SK-N-MC (cell line): ENCODE data around the gene TTC16.

Experiments
- EZH2 ChIP-seq: fragments of 200-600 bp; sonication (generic); IDR thresholded peaks from one replicate; pipeline ENCODE4 v1.6.1; 2017; ENCODE audit warnings: antibody characterized with exemption
- POLR2AphosphoS5 ChIP-seq: IDR thresholded peaks from 2 replicates; pipeline ENCODE4 v1.6.1; 2012; ENCODE audit warnings: mild to moderate bottlenecking, low read depth, low read length, borderline replicate concordance

- TF ChIP-seq POLR2AphosphoS5 = no peak
- TF ChIP-seq EZH2 = no peak
These were observed 23.8 kb upstream of the TTC16 start for GRCh38 chr9:127692071-127692470.
